Stimulated activated CD4-positive, alpha-beta T cell treated with anti-CD3 and anti-CD28 coated beads, Interleukin-1b, Interleukin-23, amount 100 ng/mL, for 48 hours (primary cell): ENCODE data around the gene KAZN.

ENCODE experiments used
- DNase-seq: peaks from one replicate; pipeline ENCODE4 v3.0.0-alpha.2; 2020

The KAZN gene

GRCh38 chr1:14803002-14803789 lies 204.7 kb downstream of the KAZN start:
- DNase-seq, result no peak

- DNase-seq, result no peak
These were observed 206.1 kb downstream of the KAZN start for GRCh38 chr1:14804626-14805025.

GRCh38 chr1:14806772-14807171 lies 208.3 kb downstream of the KAZN start:
- DNase-seq, result no peak

- no peak for DNase-seq
These were observed 210.3 kb downstream of the KAZN start for GRCh38 chr1:14808768-14809167.

- DNase-seq, result no peak
These were observed 210.9 kb downstream of the KAZN start for GRCh38 chr1:14809191-14809981.

GRCh38 chr1:14810595-14811361 lies 212.3 kb downstream of the KAZN start:
- no peak for DNase-seq

GRCh38 chr1:14811573-14811972 lies 213.1 kb downstream of the KAZN start:
- DNase-seq, result no peak

- no peak for DNase-seq
These were observed 213.7 kb downstream of the KAZN start for GRCh38 chr1:14812189-14812588.

GRCh38 chr1:14815175-14815877 lies 216.8 kb downstream of the KAZN start:
- DNase-seq, result no peak

GRCh38 chr1:14817223-14818170 lies 219.0 kb downstream of the KAZN start:
- no peak for DNase-seq

GRCh38 chr1:14820295-14821085 lies 222.0 kb downstream of the KAZN start:
- no peak for DNase-seq

GRCh38 chr1:14822493-14822892 lies 224.0 kb downstream of the KAZN start:
- no peak for DNase-seq

- no peak for DNase-seq
These were observed 224.5 kb downstream of the KAZN start for GRCh38 chr1:14822996-14823395.

GRCh38 chr1:14824314-14824915 lies 225.9 kb downstream of the KAZN start:
- DNase-seq, result no peak

- no peak for DNase-seq
These were observed 226.9 kb downstream of the KAZN start for GRCh38 chr1:14825396-14825795.

- DNase-seq, result no peak
These were observed 227.7 kb downstream of the KAZN start for GRCh38 chr1:14826172-14826636.

GRCh38 chr1:14826731-14827326 lies 228.3 kb downstream of the KAZN start:
- DNase-seq, result no peak

- DNase-seq, result no peak
These were observed 229.4 kb downstream of the KAZN start for GRCh38 chr1:14827870-14828269.

- no peak for DNase-seq
These were observed 230.2 kb downstream of the KAZN start for GRCh38 chr1:14828665-14829064.

- no peak for DNase-seq
These were observed 237.2 kb downstream of the KAZN start for GRCh38 chr1:14835725-14836124.
